ENCODE measurements around the gene SH2D7.

Gene SH2D7

GRCh38 chr15:78082743-78083110 lies 9.6 kb upstream of the SH2D7 start:
- in situ Hi-C loops (cut with MboI; ENCODE audit: low sequenced_read_pairs, unreplicated experiment): no loop called here

GRCh38 chr15:78083186-78083585 lies 9.2 kb upstream of the SH2D7 start:
- in situ Hi-C loops (cut with MboI; ENCODE audit: low sequenced_read_pairs, unreplicated experiment): no loop called here
- no peak for DNase-seq (ENCODE audit: low spot score)
- TF ChIP-seq CTCF (IDR thresholded peaks at IDR 0.05; ENCODE audit: borderline replicate concordance, control extremely low read depth, extremely low read depth, insufficient read depth, missing control alignments): no peak

More at GRCh38 chr15:78082743-78083110, 9.6 kb upstream of the SH2D7 start:
- no peak for DNase-seq (ENCODE audit: low spot score)
- TF ChIP-seq CTCF (IDR thresholded peaks at IDR 0.05; ENCODE audit: borderline replicate concordance, control extremely low read depth, extremely low read depth, insufficient read depth, missing control alignments): no peak

- in situ Hi-C loops (cut with MboI; ENCODE audit: low sequenced_read_pairs, unreplicated experiment): no loop called here
- TF ChIP-seq CTCF (IDR thresholded peaks at IDR 0.05; ENCODE audit: borderline replicate concordance, control extremely low read depth, extremely low read depth, insufficient read depth, missing control alignments): no peak
- DNase-seq (ENCODE audit: low spot score): no peak
These were observed 8.5 kb upstream of the SH2D7 start for GRCh38 chr15:78083687-78084448.

GRCh38 chr15:78084449-78084750 lies 8.0 kb upstream of the SH2D7 start:
- no peak for DNase-seq (ENCODE audit: low spot score)
- no peak for TF ChIP-seq CTCF (IDR thresholded peaks at IDR 0.05; ENCODE audit: borderline replicate concordance, control extremely low read depth, extremely low read depth, insufficient read depth, missing control alignments)
- in situ Hi-C loops (cut with MboI; ENCODE audit: low sequenced_read_pairs, unreplicated experiment): no loop called here

GRCh38 chr15:78085928-78086327 lies 6.4 kb upstream of the SH2D7 start:
- no peak for DNase-seq (ENCODE audit: low spot score)
- in situ Hi-C loops (cut with MboI; ENCODE audit: low sequenced_read_pairs, unreplicated experiment): no loop called here
- TF ChIP-seq CTCF (IDR thresholded peaks at IDR 0.05; ENCODE audit: borderline replicate concordance, control extremely low read depth, extremely low read depth, insufficient read depth, missing control alignments): no peak

- in situ Hi-C loops (cut with MboI; ENCODE audit: low sequenced_read_pairs, unreplicated experiment): no loop called here
- no peak for TF ChIP-seq CTCF (IDR thresholded peaks at IDR 0.05; ENCODE audit: borderline replicate concordance, control extremely low read depth, extremely low read depth, insufficient read depth, missing control alignments)
- no peak for DNase-seq (ENCODE audit: low spot score)
These were observed 4.2 kb upstream of the SH2D7 start for GRCh38 chr15:78087951-78088772.
